GM19043 (cell line): Measurements from ENCODE around the gene KCNN3.

Source experiments
- ATAC-seq: cut with Tn5 transposase; IDR thresholded peaks from one replicate; pipeline ENCODE4 v1.9.1; 2021; ENCODE audit warnings: low read depth; ENCODE audit not compliant: unreplicated experiment

KCNN3 gene

DNA sequence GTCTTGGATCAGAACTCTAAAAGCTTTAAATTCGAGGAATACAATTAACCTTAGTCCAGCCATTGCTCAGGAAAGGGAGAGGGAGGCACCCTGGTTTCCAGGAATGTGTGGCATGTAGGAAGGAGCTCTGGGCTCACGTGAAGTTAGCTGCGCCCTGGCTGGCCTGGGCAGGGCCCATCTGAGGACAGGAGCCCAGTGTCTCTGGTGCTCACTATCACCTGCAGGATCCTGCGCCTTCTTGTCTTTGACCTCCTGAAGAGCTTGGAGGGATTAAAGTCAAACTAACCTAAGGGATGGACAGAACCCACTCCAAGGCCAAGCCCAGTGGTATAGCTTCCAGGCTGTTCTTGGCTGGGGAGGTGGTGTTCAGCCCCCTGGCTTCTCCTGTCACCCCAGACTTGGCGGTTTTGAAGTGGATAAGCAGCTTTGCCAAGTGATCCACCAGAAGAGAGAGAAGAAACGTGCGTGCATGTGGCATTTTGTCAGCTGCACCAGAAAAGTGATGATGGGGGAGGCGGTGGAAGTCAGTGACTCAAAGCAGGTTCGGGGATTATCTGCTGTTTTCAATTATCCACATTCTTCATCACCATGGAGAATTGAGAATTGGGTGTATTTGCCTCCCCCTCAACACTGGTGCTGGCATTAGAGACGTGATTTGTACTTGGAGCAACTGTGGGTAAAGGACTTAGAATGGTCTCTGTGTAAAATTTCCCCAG, 11.9 kb upstream of the KCNN3 start:
- no peak for ATAC-seq

DNA sequence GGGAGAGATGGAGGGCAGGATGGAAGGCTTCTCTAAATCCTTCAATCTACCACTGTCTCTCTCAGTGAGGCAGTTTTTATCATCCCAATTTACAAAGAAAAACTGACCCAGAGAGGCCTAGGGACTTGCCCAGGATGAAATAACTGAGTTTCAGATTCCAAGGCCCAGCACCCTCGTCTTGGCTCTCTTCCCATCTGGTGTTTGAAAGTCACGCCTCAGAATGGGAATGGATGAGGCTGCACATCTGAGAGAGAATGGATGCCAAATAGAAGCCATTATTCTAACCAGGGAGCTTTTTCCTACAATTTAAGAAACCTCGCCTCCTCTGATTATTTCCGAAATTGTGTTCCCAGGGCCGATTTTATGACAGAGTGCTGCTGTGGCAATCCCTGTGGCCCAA, 10.6 kb upstream of the KCNN3 start:
- no peak for ATAC-seq

- ATAC-seq: no peak
These were observed 8.9 kb upstream of the KCNN3 start for GRCh38 chr1:154879038-154879421.

GRCh38 chr1:154878371-154879037, 8.4 kb upstream of the KCNN3 start:
- ATAC-seq: no peak

- ATAC-seq: no peak
These were observed 7.4 kb upstream of the KCNN3 start for GRCh38 chr1:154877370-154877974.

- no peak for ATAC-seq
These were observed 6.8 kb upstream of the KCNN3 start for GRCh38 chr1:154876842-154877369.

DNA sequence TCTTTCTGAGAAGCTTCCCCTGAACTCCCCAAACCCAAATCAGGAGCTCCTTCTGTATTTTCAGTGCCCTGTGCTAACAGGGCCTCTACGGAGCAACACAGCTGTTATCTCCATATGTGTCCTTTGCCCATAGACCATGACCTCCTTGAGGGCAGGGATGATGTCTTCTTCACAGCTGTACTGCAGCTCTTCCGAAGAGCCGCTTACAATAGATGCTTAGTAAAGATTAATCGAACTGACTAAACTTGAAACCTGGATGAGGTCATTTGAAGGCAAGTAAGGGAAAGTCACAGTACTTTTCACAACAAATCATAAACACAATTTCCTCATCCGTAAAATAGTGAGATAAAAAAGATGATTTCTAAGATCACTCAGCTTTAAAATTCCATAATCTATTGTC, 4.4 kb upstream of the KCNN3 start:
- ATAC-seq: no peak

- ATAC-seq: no peak
These were observed 3.4 kb upstream of the KCNN3 start for GRCh38 chr1:154873321-154873950.

- ATAC-seq: no peak
These were observed 1.3 kb upstream of the KCNN3 start for GRCh38 chr1:154871374-154871773.

DNA sequence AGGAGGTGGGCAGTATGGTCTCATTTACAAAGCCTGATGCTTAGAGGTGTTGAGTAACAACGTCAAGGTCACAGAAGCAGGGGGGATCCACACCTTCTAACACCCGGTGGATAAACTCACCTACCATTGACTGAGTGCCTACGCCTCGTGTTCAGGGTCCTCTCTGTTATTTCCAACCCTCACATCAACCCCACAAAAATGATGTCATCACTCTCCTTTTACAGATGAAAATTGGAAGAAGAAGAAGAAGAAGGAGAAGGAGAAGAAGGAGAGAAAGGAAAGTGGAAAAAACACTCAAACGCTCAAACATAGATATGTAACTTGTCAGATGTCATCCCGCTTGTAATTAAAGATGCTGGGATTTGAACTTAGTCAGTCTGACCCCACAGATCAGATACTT, 653 bp upstream of the KCNN3 start:
- no peak for ATAC-seq

DNA sequence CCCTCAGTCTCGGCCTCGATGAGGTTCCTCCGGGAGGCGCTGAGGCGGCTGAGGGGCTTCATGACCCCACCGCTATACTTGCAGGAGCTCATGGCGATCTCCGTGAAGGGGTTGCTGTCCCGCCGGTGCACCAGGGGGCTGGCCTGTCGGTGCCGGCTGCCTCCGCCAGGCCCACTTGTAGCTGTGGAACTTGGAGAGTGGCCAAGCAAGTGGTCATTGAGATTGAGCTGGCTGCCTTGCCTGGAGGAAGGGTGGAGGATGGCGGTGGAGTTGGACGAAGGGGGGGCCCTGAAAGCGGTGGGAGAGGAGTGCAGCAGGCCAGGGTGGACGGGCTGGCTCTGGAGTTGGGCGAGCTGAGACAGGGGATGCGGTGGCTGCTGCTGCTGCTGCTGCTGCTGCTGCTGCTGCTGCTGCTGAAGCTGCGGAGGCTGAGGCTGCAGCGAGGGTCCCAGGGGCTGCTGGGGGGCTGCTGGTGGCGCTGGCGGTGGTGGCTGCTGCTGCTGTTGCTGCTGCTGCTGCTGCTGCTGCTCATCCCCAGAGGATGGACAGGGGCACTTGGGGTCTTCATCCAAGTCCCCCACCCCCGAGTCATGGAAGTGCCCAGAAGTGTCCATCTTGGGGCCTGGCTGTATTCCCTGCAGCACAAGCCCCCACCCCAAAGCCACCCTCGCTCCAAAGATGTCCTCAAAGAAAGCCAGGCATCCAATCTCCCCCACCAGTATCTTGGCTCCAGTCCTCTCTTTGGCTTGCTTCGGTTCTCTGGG, 548 bp downstream of the KCNN3 start:
- ATAC-seq: no peak

DNA sequence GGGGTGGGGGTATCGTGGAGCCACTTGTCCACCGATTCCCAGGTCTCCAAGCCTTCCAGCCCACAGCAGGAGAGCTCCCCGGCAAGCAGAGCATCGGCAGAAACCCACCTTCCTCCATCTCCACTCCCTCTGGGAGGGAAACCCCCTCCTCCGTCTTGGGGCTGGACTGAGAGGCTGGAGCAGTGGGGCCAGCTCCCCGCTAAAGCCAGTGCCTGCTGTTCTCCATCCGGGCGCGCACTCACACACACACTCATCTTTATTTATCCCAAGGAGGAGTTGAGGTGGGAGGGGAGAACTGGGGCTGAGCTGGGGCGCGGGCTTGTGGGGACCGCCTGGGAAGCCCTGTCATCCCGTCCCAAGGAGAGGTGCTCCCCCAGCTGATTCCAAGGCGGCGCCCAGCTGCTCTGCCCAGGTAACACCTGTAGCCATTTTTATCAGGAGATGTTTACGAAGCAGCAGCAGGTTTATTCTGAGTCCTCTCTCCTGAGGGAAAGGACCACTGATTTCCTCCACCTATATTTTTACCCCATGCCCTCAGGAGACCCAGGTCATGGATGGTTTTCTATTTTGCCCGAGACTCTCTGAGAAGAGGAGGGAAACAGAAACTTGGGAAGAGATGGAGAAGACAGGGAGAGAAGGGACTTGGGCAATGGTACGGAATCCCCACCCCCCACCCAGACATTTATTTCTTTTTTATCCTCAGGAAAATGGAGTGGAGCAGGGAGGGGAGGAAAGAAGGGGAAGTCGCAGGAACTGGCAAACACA, 2.1 kb downstream of the KCNN3 start:
- ATAC-seq: no peak

DNA sequence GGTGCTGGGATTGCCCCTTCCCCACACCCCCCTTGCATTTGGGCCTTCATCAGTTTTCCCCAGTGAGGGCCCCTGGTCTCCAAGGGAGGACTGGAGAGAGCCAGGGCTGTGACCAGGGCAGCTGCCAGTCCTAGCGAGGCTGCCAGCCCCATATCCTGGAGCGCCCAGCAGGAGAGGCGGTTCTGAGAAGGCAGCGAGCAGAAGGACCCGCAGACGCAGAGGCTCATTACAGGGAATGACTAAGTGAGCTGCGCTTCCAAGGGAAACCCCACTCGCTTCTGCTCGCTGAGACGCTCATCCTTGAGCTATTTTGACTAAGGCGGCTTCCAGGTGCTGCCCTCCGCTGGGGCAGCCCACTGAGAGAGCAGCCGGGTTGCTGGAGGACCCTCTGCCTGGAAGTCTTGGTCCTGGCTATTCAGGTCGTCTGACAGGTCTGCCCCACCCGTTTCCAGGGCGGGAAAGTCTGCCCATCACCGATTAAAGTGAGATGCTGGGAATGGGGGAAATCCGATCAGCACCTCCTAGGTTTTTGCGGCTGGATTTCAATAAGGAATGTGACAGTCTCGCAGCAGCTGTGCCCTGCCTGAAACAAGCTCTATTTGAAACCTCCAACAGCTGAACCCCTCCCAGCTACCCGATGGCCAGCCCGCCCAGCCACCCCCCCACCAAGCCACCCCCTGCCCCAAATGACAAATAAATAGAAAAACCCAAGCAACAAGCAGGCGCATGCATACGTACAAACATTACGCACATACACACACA, 2.8 kb downstream of the KCNN3 start:
- no peak for ATAC-seq

- ATAC-seq: no peak
These were observed 3.6 kb downstream of the KCNN3 start for GRCh38 chr1:154866257-154867063.

DNA sequence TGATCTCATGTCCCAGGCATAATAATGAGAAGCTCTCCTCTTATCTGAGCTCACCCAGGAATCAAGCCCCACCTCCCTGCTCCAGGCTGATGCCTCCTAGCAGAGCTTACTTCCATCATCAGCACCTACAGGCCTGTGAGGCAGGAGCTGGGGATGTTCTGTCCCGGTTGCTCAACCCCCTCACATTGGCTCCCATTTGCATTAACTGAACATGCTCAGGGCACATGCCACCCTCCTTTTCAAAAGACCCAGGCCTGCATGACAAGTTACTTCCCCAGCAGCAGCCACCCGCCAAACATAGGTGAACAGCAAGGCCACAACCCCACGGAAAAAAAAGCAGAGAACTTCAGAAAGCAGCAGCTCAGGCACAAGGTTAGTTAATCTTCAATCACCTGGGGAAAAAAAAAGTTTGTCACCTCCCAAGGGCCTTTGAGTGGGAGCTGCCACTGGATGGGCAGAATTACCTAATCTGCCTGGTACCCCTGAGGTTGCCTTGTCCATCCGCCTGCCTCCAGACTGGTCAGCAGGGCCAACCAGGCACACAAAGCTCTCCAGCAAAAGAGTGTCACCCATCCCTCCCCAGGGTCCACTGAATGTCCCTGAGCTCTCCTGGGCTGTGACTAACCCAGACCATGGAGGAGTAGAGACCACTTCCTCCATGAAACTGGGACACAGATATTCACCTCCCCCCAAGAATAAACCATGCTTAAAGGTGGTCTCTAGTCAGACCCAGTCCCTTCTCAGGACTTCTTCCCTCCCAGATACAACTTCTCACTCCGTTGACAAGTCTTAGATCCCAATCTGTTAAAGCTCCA, 4.4 kb downstream of the KCNN3 start:
- ATAC-seq: no peak

- no peak for ATAC-seq
These were observed 5.7 kb downstream of the KCNN3 start for GRCh38 chr1:154864189-154864975.
